HG03432 (cell line): ENCODE data around the gene HSPA14.
A peak's percentile ranks its signal among the peaks of the same experiment; 100 is the strongest.
"Not testable (repeated sequence)": the region's sequence is repeated elsewhere in the genome, so short reads cannot be mapped to it uniquely, and the experiment has no call there.

Source experiments
- ATAC-seq: cut with Tn5 transposase; IDR thresholded peaks from one replicate; pipeline ENCODE4 v1.9.1; 2021; ENCODE audit warnings: mild to moderate bottlenecking, moderate library complexity; ENCODE audit not compliant: unreplicated experiment

HSPA14 gene

GRCh38 chr10:14837757-14838581 is at the start of gene HSPA14, which contains the start of the genes CDNF and MSANTD7:
Gene HSPA14 (plus strand): TSS chr10:14838306. CDS start chr10:14838403, 97 bp downstream.
Gene CDNF (minus strand): TSS chr10:14838037. CDS start chr10:14837946, 91 bp downstream.
Gene MSANTD7 (plus strand): TSS chr10:14838306. CDS start chr10:14842285, 3,979 bp downstream.
- peak; percentile 97 for ATAC-seq

GRCh38 chr10:14798636-14799035 is 39.5 kb upstream of the HSPA14 start:
- ATAC-seq: no peak

GRCh38 chr10:14800397-14800796 is 37.7 kb upstream of the HSPA14 start:
- no peak for ATAC-seq

GRCh38 chr10:14801723-14802122 is 36.4 kb upstream of the HSPA14 start:
- ATAC-seq: no peak

- no peak for ATAC-seq
These were observed 34.3 kb upstream of the HSPA14 start for GRCh38 chr10:14803827-14804226.

GRCh38 chr10:14806318-14806717 is 31.8 kb upstream of the HSPA14 start:
- no peak for ATAC-seq

GRCh38 chr10:14810969-14811953 is 26.8 kb upstream of the HSPA14 start:
- no peak for ATAC-seq

- no peak for ATAC-seq
These were observed 25.8 kb upstream of the HSPA14 start for GRCh38 chr10:14812271-14812670.

GRCh38 chr10:14815681-14816080 is 22.4 kb upstream of the HSPA14 start:
- ATAC-seq: no peak

GRCh38 chr10:14816717-14817116 is 21.4 kb upstream of the HSPA14 start:
- ATAC-seq: not testable (repeated sequence)

- no peak for ATAC-seq
These were observed 17.9 kb upstream of the HSPA14 start for GRCh38 chr10:14820010-14820774.

- no peak for ATAC-seq
These were observed 17.3 kb upstream of the HSPA14 start for GRCh38 chr10:14820775-14821154.

- ATAC-seq: no peak
These were observed 16.3 kb upstream of the HSPA14 start for GRCh38 chr10:14821635-14822375.

- ATAC-seq: no peak
These were observed 15.0 kb upstream of the HSPA14 start for GRCh38 chr10:14822879-14823755.

- no peak for ATAC-seq
These were observed 14.1 kb upstream of the HSPA14 start for GRCh38 chr10:14823966-14824365.

GRCh38 chr10:14826076-14826829 is 11.9 kb upstream of the HSPA14 start:
- no peak for ATAC-seq

GRCh38 chr10:14833106-14833505 is 5.0 kb upstream of the HSPA14 start:
- no peak for ATAC-seq

GRCh38 chr10:14836208-14836607 is 1.9 kb upstream of the HSPA14 start:
- no peak for ATAC-seq
